ENCODE measurements around the gene GBP1.

Gene GBP1

GRCh38 chr1:89005286-89006151, 59.5 kb downstream of the GBP1 start:
- TF ChIP-seq CTCF (IDR thresholded peaks at IDR 0.05; ENCODE audit: borderline replicate concordance, insufficient read depth, low read depth, low read length), result no peak
- H3K4me3 ChIP-seq (ENCODE audit: low read depth, low read length), result no peak overlapping the region
